GM19240 (cell line): ENCODE data around the gene PLS1.

Experiments
- DNase-seq: peaks from one replicate; pipeline ENCODE4 v3.0.0; 2011; ENCODE audit warnings: low spot score; ENCODE audit not compliant: insufficient read length

The PLS1 gene

DNA sequence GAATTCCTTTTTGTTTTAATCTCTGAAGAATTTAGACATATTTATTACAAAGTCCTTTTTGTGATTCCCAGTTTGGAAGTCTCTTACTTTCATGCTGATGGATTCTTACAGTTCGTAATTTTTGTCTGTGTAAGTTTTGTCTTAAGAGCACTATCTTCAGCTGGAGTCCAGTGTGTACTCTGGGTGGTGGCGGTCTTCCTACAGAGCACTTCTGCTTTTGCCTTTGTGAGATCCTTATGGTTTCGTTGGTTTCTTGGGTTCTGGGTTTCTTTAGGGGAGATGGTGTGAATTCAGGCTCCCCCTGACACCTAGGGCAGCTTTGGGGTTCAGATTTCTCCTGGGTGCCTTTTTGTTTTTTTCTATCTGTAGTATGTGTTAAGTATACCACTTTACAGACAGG is 45.3 kb downstream of the PLS1 start:
- DNase-seq, result no peak

- no peak for DNase-seq
Measured at GRCh38 chr3:142642956-142643355, 46.8 kb downstream of the PLS1 start.

DNA sequence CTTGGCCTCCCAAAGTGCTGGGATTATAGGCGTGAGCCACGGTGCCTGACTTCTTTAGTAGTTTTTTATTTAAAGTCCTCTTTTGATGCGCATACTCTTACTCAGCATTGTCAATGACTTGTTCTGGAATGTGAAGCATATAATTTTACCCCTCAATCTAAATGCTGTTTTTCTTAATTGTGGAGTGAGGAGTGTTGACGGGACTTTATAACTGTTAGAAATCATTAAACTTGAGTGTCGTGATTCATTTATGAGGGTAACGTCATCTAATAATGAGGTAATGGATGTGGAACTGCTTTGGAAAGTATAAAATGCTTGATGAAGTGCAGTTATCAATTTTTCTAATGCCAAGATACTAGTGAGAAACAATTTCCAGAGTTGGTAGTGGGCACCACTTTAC is 48.3 kb downstream of the PLS1 start:
- no peak for DNase-seq

DNA sequence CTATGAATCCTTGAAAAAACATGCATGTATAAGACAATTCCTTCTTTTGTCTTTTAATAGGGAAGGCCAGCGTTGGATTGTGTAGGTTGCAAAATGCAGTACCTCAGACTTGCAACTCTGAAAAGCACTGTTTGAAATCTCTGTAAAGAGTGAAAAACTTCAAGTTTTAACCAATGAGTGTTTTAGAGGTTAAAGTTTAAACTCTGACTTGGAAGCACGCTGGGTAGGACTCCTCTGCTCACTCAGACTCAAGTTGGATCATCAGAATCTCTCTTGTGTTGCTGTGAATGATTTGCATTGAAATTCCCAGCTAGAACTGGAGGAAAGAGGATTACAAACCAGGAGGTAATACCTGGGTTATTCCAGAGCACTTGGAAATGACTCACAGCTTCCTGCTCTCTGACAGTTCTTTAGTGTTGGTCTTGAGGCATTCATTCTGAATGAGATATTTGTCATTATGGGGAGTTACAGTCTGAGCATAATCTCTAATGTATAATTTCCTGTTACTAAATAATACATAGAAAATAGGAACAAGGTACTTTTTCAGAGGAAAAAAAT is 49.1 kb downstream of the PLS1 start:
- no peak for DNase-seq

GRCh38 chr3:142646020-142646785 is 50.0 kb downstream of the PLS1 start:
- DNase-seq, result no peak

- no peak for DNase-seq
Measured at GRCh38 chr3:142647856-142648255, 51.7 kb downstream of the PLS1 start.

DNA sequence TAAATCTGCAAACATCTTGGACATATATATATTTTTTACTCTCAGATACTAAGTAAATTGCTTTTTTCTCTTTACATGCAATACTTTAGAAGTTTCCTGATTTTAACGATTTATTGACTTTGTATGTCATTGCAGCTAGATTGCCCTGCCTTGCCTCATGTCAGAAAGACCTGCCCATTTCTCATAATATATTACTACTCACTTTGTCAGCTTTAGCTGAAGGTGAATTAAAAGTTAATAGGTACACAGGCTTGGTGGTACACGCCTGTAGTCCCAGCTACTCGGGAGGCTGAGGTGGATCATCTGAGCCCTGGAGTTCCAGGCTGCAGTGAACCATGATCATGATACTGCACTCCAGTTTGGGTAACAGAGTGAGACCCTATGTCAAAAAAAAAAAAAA is 52.8 kb downstream of the PLS1 start:
- no peak for DNase-seq

DNA sequence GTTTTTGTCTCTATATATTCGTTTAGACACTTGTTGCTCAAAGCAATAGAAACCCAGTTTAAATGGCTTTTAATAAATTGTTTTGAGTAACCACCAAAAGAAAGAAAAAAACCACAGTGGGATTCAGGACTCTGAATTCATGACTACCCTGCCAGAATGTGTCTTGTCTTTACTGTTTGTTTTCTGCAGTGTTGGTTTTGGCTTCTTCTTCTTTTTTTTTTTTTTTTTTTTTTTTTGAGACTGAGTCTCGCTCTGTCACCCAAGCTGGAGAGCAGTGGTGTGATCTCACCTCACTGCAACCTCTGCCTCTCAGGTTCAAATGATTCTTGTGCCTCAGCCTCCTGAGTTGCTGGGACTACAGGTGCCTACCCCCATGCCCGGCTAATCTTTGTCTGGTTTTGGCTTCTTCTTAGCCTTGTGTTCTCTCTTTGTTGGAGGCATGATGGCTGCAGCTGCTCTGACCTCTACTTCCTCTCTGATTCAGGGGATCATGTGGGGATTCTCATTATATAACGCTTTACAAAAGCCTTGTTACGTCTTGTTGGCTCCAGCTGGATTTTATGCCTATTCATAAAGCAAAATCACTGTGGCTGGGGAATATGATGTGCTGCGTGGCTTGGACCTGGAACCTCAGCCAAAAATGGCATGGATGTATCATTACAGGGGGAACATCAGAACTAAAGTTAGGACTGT is 54.0 kb downstream of the PLS1 start:
- DNase-seq, result no peak

- no peak for DNase-seq
Measured at GRCh38 chr3:142651711-142652110, 55.5 kb downstream of the PLS1 start.

DNA sequence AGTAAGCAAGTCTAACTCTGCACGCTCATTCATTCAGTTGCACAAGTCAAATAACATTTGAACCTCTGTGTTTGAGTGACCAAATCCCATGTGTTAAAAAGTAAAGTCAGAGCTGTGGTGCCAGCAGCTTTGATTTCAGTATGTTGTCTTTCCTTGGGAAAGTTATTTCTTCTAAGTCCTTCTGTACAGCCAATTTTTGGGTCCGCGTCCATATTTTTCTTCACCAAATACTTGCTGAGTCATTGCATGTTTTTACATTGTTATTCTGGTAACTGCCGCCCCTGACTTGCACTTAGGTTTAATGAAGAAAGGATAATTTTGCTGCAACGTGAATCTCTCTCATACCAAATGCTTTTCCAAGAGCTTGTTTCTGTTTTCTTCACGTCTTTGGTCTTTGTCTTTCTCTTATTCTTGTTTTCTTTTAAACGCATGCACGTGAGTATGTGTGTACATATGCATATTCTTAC is 56.7 kb downstream of the PLS1 start:
- DNase-seq, result no peak

GRCh38 chr3:142656575-142656974 is 60.4 kb downstream of the PLS1 start:
- no peak for DNase-seq

GRCh38 chr3:142657033-142657432 is 60.8 kb downstream of the PLS1 start:
- DNase-seq, result no peak

DNA sequence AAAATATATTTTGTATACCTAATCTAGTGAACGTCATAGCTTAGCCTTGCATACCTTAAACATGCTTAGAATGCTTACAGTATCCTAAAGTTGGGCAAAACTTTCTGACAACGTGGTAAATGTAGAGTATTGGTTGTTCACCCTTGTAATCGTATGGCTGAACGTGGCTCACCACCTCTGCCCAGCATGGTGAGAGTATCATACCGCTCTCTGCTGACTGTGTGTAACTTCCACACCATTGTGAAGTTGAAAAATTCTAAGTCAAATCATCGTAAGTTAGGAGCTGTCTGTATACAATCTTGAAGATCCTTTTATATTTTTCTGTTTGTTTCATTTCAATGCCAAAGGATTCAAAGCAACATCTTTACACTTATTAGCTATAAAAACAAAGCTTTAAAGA is 64.2 kb downstream of the PLS1 start:
- no peak for DNase-seq

- no peak for DNase-seq
Measured at GRCh38 chr3:142660893-142661292, 64.7 kb downstream of the PLS1 start.

DNA sequence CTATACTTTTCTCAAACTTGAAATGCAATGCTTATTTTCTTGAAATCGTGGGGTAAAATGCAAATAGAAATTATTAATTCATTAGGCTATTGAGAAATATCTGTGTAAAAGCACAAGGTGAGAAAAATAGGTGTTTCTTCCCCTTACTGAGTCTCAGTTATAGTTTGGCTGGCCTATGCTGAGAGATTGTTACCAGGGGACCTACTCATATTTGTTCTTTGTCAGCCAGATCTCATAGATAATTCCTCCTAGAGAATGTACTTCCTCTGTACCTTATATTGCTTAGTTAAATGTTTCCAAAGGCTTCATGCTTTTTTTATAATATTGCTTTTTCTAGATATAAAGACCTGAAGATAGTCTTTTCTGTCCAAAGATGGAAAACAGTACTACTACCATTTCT is 67.7 kb downstream of the PLS1 start:
- no peak for DNase-seq

DNA sequence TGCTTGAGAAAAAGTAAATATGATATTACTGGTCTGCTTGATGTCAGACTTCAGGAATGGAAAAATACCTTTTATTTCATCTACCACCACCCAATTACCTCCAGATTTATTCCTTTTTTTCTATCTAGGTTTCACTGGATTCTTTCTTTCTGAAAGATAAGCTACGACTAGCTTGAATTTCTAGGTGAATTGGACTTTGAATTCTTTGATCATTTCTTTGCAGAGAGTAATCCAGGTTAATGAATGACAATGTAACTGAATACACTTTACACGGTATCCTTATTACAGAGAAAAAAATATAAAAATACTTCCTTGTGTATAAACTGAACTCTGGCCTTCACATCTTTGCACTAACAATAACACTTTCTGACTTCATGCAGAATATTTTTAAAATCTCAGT is 68.1 kb downstream of the PLS1 start:
- no peak for DNase-seq

DNA sequence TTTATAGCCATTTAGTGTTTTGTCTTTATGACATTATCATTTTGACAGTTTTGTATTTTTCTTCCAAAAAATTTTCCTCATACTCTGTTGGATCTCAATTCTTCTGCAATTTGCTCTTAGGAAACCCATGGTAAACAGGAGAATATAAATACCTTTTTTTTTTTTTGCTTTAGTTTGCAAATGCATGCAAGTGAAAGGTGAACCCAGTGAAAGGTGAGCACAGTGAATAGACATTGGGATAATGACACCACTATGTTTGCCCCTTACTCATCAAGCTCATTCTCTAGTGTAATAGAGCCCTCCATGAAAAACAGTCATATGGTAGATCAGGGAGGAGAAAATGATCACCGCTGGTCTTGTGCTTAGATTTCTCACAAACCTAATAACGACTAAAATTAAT is 68.6 kb downstream of the PLS1 start:
- DNase-seq, result no peak

- DNase-seq, result no peak
Measured at GRCh38 chr3:142670120-142670519, 73.9 kb downstream of the PLS1 start.

GRCh38 chr3:142676151-142676550 is 80.0 kb downstream of the PLS1 start:
- DNase-seq, result no peak

DNA sequence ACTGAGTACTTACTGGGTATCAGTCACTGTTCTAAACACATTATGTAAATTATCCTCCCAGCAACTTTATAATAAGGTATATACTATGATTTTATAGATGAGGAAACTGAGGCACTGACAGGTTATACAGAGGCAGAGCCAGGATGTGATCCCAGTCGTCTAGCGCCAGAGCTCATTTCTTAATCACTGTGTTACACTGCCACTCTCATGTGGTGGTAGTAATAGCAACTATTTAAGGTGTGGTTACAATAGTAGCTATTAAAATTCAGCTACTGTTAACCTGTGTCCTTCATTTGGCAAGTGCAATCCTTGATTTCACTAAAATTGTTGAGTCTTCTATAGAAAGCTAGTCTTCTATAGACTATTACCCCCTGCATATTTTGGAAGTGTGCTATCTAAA is 84.5 kb downstream of the PLS1 start:
- no peak for DNase-seq

DNA sequence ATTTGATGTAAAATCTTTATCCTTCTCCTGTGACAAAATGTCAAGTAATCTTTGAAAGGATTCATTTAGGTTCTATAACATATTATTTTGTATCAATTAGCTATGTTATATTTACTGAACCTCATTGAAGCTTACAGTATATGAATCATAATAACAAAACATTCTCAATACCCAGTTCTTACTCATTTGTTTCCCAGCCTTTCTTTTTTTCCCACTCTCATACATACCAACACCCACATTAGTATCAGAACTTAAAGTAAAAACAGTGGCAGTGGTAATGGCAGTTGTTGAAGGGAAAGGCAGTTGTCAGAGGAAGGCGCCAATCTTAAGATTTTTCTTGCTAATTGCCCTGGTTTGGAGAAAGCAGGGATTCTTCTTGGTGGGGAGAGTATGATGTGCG is 94.4 kb downstream of the PLS1 start:
- no peak for DNase-seq

DNA sequence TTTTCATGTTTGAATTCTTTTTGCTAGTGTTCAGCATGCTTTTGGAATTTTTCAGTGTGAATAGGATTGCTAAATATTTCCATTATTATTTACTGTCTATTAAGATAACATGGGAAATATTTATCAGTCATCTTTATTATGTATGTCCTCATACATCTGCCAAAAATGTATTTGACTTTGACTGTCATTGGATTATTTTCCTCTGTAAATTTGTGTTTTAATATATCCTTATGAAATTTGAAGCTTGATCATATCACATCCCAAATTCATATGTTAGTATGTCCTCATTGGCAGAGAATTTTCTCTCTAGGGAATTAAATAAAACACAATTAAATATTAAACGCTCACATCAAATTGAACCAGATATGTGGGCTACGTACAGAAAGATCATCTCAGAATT is 95.3 kb downstream of the PLS1 start:
- no peak for DNase-seq
